T-helper 2 cell treated with Interferon-gamma antibody and Interleukin-4, amounts not matched to agents 100 ng/mL and 5 ng/mL, for 36 hours (primary cell): ENCODE results near the gene ST3GAL4. TPM values are rescaled to one million over a fixed set of nuclear protein-coding genes. Genes with fewer than 3 reads are reported as not detected.

Experiments used
- intact Hi-C: fragments of 100-400 bp; cut with micrococcal nuclease; formaldehyde crosslinking; loops from one replicate; pipeline ENCODE4 v1.15.1; 2023
- total RNA-seq: library from RNA; stranded (reverse); gene quantifications from 2 replicates; pipeline ENCODE4 v1.2.3, GENCODE V29; 2022

Gene ST3GAL4
- total RNA-seq, 1 donor from 2014 or later, result 8.4 TPM

- intact Hi-C loops, result no loop called here
Measured at GRCh38 chr11:126405374-126405773, 49.9 kb downstream of the ST3GAL4 start.

GRCh38 chr11:126405906-126406305 lies 50.4 kb downstream of the ST3GAL4 start:
- intact Hi-C loops, result no loop called here

- intact Hi-C loops, result no loop called here
Measured at GRCh38 chr11:126406368-126406767, 50.9 kb downstream of the ST3GAL4 start.

GRCh38 chr11:126407101-126407521 lies 51.6 kb downstream of the ST3GAL4 start:
- intact Hi-C loops, result no loop called here

- intact Hi-C loops, result no loop called here
Measured at GRCh38 chr11:126407682-126408288, 52.3 kb downstream of the ST3GAL4 start.

GRCh38 chr11:126408496-126408895 lies 53.0 kb downstream of the ST3GAL4 start:
- intact Hi-C loops, result no loop called here

GRCh38 chr11:126408901-126409619 lies 53.6 kb downstream of the ST3GAL4 start:
- intact Hi-C loops, result no loop called here

- intact Hi-C loops, result no loop called here
Measured at GRCh38 chr11:126409620-126409985, 54.1 kb downstream of the ST3GAL4 start.

- intact Hi-C loops, result no loop called here
Measured at GRCh38 chr11:126410649-126411048, 55.2 kb downstream of the ST3GAL4 start.

GRCh38 chr11:126411971-126412381 lies 56.5 kb downstream of the ST3GAL4 start:
- intact Hi-C loops, result no loop called here

- intact Hi-C loops, result no loop called here
Measured at GRCh38 chr11:126413426-126413825, 57.9 kb downstream of the ST3GAL4 start.

GRCh38 chr11:126413843-126414405 lies 58.4 kb downstream of the ST3GAL4 start:
- intact Hi-C loops, result no loop called here

GRCh38 chr11:126414615-126415014 lies 59.1 kb downstream of the ST3GAL4 start:
- intact Hi-C loops, result loop anchor here (5.0 kb wide), 1 partner anchor 97 kb away; no protein-coding TSS in a partner anchor

- intact Hi-C loops, result loop anchor here (5.0 kb wide), 1 partner anchor 98 kb away; no protein-coding TSS in a partner anchor
Measured at GRCh38 chr11:126415128-126415527, 59.6 kb downstream of the ST3GAL4 start.

- intact Hi-C loops, result loop anchor here (1.0 to 5.0 kb wide), 4 partner anchors 61 to 205 kb away; partner anchors contain the start of genes FAM118B, RPUSD4, ST3GAL4 and TIRAP
Measured at GRCh38 chr11:126415669-126416420, 60.4 kb downstream of the ST3GAL4 start.

GRCh38 chr11:126416542-126417090 lies 61.1 kb downstream of the ST3GAL4 start:
- intact Hi-C loops, result loop anchor here (1.0 to 5.0 kb wide), 4 partner anchors 61 to 205 kb away; partner anchors contain the start of genes FAM118B, RPUSD4, ST3GAL4 and TIRAP

- intact Hi-C loops, result loop anchor here (5.0 kb wide), 1 partner anchor 100 kb away; no protein-coding TSS in a partner anchor
Measured at GRCh38 chr11:126417091-126417862, 61.8 kb downstream of the ST3GAL4 start.

- intact Hi-C loops, result loop anchor here (5.0 kb wide), 1 partner anchor 102 kb away; no protein-coding TSS in a partner anchor
Measured at GRCh38 chr11:126418887-126419286, 63.4 kb downstream of the ST3GAL4 start.

GRCh38 chr11:126419801-126420697 lies 64.6 kb downstream of the ST3GAL4 start:
- intact Hi-C loops, result loop anchor here (5.0 kb wide), 1 partner anchor 103 kb away; no protein-coding TSS in a partner anchor
